NCI-H2196 treated with DMSO at 0.1 percent for 48 hours (cell line): Measurements from ENCODE around the gene DENND1A.

Experiments
- DNase-seq: peaks from one replicate; lab custom pipeline; 2025; ENCODE audit not compliant: unreplicated experiment; lab: John Stamatoyannopoulos, UW

DENND1A gene

DNA sequence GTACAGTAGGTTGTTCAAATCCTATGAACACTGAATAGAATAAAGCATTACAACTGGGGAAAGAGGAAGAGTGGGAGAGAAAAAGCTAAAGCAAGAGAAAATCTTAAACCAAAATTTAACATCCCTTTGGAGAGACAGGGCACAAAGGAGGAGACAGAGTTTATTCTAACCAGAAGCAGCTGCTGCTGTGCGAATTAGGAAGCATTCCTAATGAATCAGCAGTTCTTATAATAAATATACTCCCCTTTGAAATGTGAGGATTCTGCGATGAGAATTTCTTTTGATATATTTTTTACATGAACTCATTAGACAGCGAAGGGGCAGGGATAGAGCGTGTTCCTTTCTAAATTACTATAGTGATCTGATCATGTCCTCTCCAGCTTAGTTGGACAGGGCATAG lies 233.4 kb downstream of the DENND1A start:
- DNase-seq: no peak

DNA sequence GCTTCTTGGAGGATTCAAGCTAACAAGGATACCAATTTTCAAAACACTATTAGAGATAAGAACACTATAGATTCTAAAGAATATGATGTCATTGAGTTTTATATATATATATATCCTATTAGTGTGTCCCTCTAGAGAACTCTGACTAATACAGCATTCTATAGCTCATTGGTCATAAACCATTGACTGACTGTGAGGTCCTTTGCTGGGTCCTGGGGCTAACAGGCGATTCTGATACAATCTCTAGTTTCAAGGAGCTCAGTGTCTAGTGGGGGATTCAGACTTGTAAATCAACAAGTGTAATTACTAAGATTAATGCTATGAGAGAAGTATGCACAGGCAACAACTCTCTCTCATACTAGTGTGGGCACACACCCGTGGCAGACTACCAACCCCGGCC lies 234.5 kb downstream of the DENND1A start:
- no peak for DNase-seq

DNA sequence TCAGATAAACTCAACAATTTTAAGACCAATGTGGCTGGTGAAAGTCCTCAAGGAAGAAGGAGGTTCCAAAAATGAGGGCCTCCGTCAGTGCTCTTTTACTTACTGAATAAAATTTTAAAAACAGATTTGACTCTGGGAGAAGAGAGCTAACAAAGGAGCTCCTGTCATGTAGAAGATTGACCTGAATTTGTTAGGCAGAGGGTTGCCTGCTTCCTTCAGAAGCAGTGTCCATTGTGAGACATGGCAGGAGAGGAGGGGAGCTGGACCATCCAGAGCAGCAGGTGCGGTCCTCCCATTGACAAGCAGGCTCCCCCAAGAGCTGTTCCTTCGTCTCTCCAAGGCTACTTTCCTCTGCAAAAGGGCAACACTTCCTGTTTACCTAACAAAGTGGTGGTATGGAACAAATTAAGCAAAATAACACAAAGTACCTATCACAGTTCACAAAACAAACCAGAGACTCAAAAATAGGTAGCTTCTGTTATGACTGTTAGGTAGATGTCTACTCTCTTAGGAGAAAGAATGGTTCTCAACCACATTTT lies 238.1 kb downstream of the DENND1A start:
- DNase-seq: no peak

DNA sequence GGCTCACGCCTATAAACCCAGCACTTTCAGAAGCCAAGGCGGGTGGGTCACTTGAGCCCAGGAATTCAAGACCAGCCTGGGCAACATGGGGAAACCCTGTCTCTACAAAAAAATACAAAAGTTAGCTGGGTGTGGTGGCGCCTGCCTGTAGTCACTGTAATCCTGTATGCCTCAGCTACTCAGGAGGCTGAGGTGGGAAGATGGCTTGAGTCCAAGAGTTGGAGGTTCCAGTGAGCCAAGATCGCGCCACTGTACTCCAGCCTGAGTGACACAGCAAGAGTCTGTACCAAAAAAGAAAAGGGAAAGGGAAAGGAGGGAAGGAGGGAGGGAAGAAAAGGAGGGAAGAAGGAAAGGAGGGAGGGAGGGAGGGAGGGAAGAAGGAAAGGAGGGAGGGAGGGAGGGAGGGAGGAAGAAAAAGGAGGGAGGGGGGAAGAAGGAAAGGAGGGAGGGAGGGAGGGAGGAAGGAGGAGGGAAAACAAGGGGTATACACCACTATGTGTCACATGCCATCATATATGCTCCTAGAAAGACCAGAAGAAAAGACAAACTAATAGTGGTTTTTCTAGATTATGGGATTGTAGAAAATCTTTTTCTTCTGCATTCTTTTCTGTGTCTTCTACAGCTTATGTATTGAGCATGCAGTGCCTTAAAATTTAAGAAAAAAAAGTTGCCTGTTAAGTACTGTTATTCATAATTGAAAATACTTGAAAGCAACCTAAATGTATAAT lies 240.1 kb downstream of the DENND1A start:
- no peak for DNase-seq

DNA sequence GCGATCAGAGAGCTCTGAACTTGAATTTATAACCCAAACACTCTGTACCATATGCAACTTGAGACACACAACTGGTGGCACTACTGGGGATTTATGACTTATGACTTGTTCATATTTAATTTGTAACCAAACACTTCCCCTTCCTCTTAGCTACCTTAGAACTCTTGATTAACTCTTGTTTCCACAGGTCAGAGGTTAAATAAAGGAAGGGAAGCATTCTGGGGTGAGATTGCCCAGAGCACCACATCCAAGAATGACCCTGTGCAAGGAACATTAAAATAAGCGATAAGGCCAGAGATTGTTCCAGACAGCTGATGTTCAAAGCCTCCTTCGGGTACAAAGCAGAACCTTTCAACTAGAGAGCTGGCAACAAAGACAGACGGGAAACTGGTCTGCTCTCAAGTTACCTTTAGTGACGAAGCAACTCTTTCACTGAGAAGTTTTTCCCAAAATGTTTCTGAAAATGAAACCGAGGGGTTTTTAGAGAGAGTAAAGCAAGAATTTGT lies 242.6 kb downstream of the DENND1A start:
- peak; percentile 24 for DNase-seq

DNA sequence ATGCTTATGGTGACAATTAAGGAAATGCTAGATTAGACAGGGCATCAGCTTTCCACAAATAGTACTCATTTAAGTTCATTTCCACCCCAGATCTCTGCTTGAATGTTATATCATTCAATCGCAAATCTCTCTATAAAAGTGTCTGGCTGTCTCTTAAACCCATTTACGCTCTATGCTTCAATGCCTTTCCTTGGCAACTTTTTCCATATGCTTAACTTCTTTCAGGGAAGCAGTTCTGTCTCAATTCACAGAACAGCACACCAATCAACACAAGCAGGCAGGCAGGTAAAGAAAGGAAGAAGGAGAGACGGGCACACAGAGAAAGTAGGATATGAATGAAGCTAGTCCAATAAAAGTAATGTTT lies 243.1 kb downstream of the DENND1A start:
- DNase-seq: no peak

DNA sequence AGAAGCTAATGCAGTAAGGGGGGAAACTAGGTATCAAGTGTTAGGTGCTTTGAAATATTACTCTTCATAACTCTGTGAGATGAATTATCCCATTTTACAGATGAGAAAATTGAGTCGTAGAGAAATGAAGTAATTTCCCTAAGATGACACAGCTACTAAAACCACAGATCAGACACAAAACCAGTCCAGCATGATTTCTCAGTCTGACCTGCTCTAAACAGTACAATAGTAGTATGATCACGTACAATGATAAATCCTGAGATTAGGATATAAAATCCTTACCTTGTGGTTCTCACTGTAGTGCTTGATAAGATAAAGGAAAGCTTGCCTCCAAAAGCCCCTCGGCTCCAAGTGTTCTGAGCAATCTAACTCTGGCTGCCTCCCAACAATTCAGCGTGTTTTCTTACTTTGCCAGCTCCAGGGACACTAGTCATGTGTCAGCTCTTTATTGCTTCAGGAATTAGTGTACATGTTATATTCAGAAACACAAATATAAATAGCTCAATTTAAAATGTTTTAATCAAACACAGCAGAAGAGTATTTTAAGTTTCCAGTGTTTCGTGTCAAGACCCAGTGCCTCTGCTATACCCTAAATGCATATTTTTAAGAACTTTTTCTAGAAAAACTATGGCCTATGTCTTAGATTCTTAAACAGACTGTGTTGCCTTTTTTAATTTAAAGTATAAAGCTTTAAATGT lies 243.6 kb downstream of the DENND1A start:
- DNase-seq: peak; percentile 5

DNA sequence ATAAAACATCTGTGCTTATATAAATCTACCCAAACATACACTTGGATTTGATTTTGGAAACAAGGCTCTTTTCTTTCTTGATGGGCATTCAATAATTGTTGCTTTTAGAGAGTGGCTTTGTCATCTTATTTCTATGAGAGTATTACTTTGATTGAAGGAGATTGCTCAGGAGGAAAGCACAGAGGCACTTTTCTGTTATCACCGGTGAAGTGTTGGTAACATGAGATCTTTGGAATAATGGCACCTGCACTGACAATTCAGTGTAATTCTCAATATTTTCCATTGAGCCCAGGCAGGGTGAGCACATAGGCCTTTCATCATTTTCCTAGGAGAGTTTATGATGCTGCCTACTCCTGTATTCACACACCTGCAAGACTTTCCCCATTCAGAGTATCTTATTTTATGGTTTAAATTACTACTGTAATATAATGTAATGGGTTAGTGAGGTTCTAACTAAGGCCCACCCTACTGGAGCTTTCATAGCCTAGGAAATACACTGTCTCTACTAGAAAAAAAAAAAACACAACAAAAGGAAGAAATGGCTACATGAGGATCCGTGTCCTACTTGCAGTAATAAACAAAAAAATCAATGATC lies 244.3 kb downstream of the DENND1A start:
- no peak for DNase-seq

DNA sequence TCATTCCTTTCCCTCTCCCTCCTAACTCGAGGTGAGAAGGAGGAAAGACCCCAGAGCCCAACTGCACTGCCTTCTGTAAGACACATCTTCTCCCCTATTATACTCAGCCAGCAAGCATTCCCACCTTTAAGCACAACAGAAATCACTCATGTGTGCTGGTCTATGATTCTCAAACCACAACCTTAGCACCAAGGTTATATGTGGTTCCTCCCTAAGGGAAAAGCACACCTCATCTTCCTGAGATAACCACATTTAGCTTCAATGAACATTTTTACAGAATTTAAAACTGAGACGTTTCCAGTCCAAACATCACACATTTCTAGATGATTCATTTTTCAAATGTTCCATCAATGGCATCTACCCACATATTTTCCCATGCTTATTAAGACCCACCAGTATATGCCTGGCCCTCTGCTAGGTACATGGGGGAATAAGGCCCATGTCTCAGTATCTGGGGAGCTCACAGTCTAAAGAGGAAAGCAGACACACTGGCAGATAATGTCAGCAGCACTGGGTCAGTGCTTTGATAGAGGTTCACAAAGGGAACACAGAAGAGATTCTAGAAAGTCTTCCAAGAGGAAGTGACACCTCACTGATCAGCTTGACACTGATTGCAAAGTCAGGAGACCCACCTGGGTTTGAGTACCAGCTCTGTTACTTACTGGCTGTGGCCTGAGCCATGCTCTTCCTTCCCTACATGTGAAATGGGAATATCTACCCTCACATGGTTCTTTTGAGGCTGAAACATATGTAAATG lies 245.4 kb downstream of the DENND1A start:
- no peak for DNase-seq

DNA sequence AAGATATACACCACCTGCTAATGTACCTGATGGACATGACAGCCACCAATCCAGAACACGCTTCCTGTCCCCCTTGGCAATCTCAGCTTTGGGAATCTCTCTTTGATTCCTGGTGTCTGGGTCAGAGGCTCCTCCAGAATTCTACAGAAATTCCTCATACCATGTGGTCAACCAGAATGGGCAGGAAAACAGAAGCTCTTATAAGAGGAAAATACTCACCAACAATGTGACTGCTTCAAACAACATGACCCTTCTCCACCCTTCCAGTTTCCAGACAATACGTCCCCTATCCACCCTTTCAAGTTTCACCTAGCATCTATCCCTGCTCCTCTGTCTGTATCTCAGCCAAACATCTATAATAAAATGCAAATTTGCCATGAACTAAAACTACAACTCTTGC lies 247.2 kb downstream of the DENND1A start:
- no peak for DNase-seq

DNA sequence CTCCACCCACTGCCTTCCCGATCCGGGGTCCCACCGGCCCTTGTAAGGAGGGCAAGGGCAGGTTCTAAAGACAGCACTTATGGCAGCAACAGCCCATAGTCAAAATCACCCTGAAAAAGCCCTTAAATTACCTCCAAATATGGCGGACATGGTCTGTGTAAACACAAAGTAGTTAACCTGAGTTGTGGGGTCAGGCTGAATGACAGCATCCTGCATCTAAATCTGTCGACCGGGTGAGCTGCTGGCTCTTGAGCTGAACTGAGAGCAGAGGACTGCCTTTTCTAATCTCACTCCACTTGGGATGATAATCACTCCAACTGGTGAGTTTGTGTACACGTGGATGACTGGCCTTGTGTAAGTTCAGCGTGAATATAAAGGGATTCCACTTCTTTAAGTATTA lies 249.6 kb downstream of the DENND1A start:
- DNase-seq: no peak

DNA sequence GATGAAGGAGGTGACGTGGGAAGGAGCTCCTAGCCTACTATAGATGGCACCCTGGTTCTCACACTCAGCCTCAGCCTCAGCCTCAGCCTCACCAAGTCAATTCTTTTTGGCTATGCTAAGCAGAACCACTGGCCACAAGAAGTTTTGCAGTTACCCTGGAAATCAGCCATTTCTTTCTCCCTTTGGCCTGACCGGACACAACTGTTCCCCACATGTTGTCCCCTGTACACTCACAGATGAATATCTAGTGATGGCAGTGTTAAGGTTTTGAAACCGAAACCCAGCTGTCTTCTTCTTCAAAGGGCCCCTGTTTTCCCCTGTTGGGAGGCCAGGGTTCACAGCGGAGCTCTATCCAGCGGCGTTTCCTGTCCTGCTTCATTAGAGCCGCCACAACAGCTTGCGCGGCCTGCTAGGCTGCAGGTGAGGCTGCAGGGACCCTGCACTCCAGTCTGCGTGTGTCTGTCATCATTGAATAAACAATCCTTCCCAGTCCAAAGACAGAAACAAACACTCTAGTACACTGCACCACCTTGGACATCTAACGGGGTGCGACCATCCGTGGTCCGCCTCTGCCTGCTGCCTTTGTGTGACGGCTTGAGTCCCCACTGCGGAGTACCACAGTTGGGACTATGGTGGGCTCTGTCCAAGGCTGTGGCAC lies 250.5 kb downstream of the DENND1A start:
- no peak for DNase-seq

DNA sequence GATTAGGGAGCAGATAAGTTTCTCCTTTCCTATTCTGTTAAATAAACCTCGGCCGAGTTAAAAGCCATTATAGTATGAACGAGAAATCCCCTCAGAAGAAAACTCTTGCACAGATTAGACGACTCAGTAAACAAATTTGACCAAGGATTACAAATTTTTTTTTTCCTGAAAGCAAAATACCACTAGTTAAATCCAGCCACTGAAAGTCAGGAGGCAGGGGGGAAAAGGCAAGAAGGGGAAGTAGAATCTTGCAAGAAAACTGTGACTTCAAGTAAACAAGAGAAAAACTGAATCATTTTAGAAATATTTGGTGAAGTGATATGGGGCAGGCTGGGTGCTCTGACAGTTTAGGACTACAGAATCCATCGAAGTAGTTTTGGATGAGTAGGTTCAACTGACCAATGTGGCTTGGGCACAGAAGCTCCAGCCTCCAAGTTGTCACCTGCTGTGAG lies 251.0 kb downstream of the DENND1A start:
- DNase-seq: no peak

DNA sequence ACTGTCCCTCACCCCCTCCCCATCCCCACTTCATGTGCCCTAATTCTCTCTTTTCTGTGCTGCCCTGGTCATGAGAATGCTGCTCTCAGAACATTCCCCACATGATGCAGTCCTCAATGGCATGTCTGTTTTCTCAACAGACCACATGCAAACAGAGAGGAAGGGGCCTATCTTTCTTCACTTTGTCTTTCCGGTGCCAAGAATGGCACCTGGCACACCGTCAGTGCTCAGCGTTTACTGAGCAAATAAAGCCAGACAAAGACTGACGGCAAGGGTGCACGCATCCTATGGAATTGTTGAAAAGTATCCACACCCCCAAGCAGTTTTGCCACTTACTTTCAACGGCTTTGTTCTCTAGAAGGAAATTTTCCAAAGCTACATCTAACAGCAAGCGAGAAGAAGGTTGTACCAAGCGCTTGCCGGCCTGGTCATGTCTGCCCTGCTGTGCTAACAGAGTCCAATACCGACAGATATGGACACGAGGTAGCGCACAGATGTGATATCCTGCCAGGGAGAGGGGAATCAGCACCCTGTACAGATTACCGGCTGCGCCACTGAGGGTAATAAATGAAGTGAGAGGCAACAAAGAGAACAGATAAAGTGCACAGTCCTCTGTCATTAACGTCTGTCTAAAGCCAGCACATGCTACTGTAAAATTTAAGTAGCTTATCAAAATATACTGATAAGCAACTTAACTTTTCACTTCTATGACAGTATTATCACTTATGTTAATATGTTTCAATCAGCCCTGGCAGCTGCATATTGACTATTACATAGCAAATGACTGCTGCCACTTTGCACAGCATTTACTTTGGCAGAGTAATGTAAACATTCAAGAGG lies 251.7 kb downstream of the DENND1A start:
- DNase-seq: peak; percentile 59

DNA sequence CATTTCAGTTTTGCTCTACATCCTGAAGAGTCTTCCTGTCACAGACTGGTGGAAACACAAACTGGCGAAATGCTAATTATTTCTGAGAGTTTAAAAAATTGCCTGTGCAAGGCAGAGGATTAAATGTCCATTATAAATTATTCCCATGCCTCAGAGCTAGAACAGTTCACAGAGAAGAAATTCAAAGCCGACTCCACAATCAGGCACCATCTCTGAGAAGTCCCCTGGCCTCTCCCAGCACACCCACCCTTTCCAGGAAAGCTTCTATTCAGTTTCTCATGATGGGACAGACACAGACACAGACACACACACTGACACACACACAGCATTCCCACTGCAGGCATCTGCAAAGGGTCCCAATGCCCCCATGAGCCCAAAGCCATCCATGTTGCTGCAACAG lies 253.1 kb downstream of the DENND1A start:
- DNase-seq: no peak

DNA sequence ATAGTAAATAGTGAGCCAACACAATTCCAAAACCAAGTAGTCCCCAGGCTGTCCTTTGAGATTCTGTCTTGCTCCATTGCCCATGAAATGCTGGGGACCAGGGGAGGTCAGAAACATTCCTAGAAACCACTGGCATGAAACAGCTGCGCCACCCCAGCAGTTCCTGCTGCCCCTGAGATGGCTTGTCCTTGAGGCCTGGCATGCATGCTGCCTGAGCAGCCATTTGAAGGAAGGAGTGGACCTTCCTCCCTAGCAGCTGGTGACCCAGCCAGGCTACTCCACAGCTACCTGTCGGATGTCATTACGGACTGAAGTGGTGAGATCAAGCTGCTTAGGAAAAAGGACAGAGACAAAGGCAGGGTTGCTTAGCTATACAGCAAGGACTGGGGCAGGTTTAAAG lies 260.6 kb downstream of the DENND1A start:
- no peak for DNase-seq

DNA sequence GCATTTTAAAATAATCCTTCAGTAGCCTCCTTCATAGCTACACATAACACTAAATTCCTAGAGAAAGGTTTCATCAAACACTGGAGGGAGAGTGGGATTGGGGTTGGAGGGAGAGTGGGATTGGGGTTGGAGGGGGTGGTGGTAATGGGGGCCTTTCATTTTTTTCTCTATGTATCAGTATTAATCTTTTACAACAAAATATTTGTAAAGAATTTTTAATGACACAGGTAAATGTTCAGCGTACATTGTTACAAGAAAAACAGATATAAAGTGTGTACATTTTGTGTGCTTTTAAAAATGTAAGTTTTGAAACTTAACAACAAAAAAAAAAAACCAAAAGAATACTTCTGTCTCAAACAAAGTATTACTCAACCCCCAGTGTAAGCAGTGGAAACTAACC lies 266.4 kb downstream of the DENND1A start:
- no peak for DNase-seq

DNA sequence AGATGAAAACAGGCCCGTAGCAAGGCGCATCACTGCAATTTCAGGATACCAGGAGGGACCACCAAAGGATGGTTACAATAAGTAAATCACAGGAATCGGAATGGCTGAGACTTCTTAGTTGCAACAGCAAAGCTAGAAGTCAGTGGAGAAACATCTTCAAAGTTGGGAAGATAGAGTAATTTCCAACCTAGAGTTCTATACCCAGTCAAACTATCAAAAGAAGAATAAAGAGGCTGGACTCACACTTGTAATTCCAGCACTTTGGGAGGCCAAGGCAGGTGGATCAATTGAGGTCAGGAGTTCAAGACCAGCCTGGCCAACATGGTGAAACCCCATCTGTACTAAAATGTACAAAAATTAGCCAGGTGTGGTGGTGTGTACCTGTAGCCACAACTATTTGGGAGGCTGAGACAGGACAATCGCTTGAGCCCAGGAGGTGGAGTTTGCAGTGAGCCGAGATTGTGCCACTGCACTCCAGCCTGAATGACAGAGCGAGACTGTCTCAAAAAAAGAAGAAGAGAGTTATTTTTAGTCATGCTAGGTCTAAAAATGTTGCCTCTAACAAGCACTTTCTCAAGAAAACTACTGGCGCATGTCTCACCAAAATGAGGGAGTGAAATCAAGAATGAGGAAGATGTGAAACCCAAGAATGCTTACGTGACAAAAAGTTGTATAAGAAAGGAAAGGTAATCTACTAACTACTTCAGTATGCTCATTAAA lies 267.7 kb downstream of the DENND1A start:
- DNase-seq: no peak
